Activated naive CD4-positive, alpha-beta T cell treated with anti-CD3 and anti-CD28 coated beads, Interleukin-2, amount 50 U/mL, for 16 hours (primary cell): Measurements from ENCODE around the gene FFAR2.
"Not testable (repeated sequence)": the region's sequence is repeated elsewhere in the genome, so short reads cannot be mapped to it uniquely, and the experiment has no call there.

Experiments used
- DNase-seq: peaks from one replicate; pipeline ENCODE4 v3.0.0-alpha.2; 2020

The FFAR2 gene

DNA sequence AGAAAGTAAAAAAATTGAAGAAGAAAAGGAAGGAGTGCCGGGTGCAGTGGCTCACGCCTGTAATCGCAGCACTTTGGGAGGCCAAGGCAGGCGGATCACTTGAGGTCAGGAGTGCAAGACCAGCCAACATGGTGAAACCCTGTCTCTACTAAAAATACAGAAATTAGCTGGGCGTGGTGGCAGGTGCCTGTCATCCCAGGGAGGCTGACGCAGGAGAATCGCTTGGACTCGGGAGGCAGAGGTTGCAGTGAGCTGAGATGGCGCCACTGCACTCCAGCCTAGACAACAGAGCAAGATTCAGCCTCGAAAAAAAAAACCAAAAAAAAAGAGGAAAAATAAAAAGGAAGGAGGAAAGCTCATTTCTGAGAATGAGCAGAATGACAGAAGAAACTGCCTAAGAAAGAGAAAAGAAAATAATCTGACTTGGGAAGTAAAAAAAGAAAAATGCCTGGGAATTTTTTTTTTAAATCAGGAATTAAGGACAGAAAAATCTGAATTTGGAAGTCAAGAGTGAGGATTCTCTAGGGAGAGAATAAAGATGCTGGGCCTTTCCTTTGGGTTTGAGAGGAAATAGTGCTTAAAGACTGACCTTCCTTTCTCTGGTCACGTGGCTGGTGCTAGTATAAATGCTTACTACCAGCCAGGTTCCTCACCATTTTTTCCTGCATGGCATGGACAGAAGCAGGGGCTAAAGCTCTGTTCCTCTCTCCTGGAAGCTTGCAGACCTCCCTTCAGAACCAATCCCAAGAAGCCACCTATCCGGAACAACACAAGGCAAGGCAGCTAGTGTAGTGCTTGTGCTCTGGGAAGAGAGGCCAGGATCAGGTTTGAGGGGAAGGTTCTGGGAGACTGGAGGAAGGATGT, at the start of gene FFAR2:
Gene FFAR2 (plus strand): TSS at position 652 of the 864 bp plus-strand sequence. CDS start 1,458 bp downstream, outside the sequence.
- DNase-seq, result no peak

GRCh38 chr19:35398570-35398969, 49.5 kb upstream of the FFAR2 start:
- no peak for DNase-seq

DNA sequence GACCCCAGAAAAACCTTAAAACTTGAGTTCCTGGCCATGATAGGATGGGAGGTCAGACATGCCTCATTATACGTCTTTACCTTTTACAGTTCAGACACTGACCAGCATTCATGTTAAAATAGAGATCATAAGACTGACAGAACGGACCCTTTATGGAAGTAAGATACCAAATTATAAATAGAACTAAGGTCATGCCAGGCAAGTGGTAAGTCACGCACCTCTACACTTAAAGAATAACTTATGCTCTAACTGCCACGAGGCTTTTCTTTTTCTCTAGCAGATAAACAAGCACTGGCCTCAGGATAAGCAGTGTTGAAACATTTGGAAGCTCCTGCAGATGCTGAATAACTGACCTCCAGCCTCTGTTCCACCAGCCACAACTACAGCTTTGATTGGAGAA, 48.8 kb upstream of the FFAR2 start:
- no peak for DNase-seq

GRCh38 chr19:35399948-35400772, 47.9 kb upstream of the FFAR2 start:
- DNase-seq, result no peak

DNA sequence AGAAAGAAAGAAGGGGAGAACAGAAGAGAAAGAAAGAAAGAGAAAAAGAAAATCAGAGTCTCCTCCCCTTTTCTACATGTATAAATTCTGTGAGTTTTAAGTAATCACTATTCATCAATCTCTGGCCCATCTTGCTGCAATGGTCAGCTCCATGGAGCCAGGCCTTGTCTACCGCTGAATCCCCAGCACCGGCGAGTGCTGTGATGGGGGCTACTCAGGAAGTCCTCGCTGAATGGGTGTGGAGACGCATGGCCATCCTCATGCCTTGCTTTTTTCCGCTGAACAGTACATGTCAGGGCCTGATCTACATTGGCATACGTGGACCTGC, 47.3 kb upstream of the FFAR2 start:
- DNase-seq, result no peak

GRCh38 chr19:35401416-35401815, 46.6 kb upstream of the FFAR2 start:
- DNase-seq, result not testable (repeated sequence)

- DNase-seq, result no peak
These were observed 44.8 kb upstream of the FFAR2 start for GRCh38 chr19:35403116-35403760.

DNA sequence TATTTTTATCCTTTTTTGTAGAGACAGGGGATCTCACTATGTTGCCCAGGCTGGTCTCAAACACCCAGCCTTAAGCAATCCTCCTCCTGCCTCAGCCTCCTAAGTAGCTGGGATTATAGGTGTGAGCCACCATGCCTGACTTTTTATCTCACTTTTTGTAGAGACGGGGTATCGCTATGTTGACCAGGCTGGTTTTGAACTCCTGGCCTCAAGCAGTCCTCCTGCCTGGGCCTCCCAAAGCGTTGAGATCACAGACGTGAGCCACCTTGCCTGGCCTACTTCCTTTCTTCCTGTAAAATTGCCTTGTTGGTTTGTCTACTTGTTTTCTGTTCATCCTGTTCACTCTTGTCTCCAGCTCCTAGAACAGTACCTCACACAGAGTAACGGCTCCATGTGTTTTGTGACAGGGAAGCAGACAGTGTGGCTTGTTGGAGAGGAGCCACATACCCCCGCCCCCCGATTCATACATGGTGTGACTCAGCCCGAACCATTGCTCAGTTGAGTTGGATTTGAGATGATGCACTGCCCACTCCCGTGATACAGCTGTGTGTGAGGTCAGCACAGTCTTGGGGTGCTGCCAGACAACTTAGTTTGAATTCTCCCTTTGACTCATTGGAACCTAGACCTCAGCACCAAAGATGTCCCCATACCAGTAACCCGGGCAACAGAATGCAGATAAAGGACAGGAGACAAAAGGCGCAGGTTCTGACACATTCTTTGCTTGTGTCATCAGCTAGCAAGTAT, 43.0 kb upstream of the FFAR2 start:
- DNase-seq, result no peak

DNA sequence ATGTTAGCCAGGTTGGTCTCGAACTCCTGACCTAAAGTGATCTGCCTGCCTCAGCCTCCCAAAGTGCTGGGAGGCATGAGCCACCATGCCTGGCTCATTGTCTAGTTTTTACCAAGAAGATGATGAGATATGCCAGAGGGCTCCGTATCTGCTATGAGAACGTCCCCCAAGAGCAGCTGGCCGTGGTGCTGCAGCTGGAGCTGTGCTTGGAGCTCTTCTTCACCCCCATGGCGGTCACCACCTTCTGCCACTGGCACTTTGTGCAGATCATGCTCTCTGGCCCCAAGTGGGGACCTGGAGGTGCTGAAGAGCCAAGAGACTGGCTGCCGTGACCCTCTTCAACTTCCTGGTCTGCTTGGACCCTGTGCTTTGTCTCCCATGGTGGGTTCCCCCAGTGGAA, 40.4 kb upstream of the FFAR2 start:
- DNase-seq, result no peak

GRCh38 chr19:35408284-35409171, 39.5 kb upstream of the FFAR2 start:
- DNase-seq, result no peak

DNA sequence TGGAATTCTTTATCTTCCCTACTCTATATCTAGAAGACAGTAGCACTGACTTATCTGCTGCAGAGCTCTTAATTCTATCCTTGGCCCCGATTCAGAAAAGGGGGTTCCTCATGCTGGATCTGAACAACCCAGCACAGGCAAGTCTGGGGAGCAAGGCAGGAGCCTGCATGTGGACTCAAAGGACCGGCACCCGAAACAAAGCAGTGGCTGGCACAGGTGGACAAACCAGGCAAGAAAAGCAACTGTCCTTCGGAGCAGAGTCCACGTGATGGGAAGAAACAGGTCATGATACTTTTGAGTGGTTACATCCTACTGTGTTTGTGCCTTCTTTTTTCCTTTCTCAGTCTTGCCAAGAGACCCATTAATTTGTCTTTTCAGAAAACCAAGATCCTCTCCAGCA, 38.9 kb upstream of the FFAR2 start:
- DNase-seq, result no peak

DNA sequence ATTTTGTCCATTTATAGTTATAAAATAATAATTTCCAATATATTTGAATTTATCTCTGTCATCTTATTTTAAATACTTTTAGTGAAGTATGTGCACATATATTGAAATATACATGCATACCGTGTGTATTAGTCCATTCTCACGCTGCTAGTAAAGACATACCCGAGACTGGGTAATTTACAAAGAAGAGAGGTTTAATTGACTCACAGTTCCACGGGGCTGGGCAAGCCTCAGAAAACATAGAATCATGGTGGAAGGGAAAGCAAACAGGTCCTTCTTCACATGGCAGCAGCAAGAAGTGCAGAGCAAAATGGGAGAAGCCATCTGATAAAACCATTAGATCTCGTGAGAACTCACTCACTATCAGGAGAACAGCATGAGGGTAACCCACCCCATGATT, 37.6 kb upstream of the FFAR2 start:
- DNase-seq, result no peak

- DNase-seq, result no peak
These were observed 33.6 kb upstream of the FFAR2 start for GRCh38 chr19:35414442-35414841.

DNA sequence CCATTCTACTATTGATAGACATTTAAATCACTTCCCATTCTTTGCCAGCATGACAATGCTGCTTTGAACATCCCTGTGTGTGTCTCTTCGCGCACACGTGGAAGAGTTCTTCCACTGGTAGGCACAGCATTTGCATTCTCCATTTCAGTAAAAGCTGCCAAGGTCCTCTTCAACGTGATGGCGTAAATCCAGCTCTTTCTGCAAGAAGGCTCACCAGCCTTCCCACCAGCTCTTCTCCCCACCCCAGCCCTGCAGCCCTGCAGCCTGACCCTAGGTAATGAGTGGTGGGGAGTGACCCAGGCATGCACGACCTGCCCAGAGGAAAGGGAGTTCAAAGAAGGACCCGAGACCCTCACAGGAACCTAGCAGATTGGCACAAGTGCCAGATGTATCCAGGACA, 31.7 kb upstream of the FFAR2 start:
- no peak for DNase-seq

DNA sequence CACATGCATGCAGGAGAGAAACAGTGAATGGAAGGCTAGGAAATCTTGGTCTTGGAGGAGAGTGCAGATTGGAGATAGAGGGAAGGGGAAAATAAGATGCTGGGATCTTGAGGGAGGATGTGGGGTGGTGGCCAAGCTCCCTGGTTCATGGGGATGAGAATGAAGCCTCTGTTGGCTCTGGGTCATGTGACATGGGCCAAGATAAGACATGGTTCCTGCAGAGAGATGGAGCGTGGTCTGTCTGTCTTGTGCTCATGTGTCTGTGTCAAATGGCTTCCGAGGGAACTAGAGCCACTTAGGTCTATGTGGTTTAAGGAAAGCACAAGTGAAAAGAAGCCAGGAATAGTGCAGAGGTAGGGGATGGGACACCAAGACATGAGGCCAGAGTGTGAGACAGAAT, 30.8 kb upstream of the FFAR2 start:
- no peak for DNase-seq

DNA sequence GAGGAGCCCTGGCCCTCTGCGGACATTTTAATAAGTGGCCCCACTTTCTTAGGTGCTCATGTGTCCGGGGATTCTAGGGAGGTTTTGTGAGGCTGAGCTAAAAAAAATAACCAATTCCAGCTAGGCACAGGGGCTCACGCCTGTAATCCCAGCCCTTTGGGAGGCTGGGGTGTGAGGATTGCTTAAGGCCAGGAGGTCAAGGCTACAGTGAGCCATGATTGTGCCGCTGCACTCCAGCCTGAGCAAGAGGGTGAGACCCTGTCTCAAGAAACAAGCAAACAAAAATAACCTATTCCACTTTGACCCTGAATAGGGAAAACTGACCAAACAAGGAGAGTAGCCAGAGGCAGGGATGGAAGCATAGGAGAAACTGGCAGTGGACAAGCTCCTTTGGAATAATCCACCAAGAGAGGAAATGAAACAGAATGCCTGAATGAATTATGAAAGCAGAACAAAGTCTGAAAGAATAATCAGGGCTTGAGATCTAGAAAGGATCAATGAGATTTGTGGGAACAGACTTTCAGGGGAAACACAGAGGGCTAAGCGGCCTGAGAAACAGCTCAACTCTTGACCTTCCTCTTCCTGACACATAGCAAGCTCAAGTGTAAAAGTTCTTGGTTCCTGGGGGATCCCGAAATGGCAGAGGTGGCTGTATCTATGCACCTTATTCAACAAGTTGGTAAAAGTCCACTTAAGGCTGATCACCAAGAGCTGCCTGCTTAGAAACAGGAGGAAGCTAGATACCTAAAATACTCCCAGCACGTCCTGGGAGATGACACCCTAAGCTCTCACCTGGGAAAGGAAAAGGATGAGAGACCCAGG, 30.1 kb upstream of the FFAR2 start:
- DNase-seq, result no peak

DNA sequence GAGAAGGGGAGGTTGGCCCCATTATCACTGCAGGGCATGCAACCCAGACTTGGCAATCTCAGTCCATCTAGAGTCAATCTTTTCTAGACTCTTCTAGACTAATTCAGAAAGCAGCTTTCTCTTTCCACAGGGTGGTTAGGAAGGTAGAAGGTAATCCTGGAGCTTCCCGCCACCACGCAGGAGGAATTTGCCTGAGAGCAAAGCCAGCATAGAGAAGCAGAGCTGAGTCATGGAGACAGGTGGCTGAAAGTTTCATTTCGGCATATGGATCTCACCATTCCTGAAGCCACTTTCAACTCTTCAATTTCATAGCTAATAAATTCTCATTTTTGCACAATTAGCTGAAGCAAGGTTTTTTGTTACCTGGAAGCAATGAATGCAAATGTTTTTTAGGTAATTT, 29.0 kb upstream of the FFAR2 start:
- DNase-seq, result no peak

GRCh38 chr19:35419805-35420204, 28.3 kb upstream of the FFAR2 start:
- no peak for DNase-seq

DNA sequence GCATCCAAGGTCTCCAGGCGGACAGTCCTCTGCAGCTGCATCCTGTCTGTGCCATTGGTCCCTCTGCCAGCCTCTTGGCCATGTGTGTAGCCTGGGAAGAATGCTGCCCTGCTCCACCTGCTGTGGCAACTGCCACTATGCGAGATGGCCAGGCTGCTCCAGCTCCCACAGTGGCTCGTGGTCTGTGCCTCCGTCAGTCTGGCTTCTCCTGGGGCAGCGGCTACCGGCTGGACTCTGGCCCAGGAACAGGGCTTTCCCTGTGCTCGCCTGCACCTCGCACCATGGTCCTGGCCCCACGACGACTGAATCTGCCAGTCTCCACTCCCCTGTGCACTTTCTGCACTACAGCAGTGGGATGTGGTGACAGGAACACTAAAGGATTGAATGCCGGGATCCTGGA, 26.7 kb upstream of the FFAR2 start:
- DNase-seq, result no peak

GRCh38 chr19:35423406-35423805, 24.7 kb upstream of the FFAR2 start:
- DNase-seq, result not testable (repeated sequence)

DNA sequence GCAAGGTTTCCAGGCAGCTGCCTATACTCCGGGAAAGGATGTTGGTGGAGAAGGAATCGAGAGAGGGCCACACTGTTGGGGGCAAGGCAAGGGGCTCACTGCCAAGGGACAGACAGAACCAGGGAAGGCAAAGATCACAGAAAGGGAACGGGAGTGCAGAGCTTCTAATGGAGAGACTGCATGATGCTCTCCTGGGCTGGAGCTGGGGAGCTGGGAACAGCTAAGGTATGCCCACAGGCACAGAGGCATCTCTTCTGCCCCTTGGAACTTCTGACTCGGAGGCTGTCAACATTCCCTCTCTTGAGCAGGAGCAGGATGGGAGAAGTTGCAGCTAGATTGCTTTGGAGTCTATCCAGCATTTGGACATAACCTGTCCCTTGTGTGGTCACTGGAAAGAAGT, 22.4 kb upstream of the FFAR2 start:
- DNase-seq, result no peak
